ENCODE data around the gene NEB. TPM values are rescaled to one million over a fixed set of nuclear protein-coding genes. Genes with fewer than 3 reads are reported as not detected.

Gene NEB
- under 0.01 and 1.2 TPM in 2 replicates for total RNA-seq

- DNase-seq (ENCODE audit: low read depth), result no peak
Observed at GRCh38 chr2:151733771-151734672, at the start of gene NEB. Gene NEB (minus strand): TSS chr2:151734476. CDS start chr2:151733156, 1,320 bp downstream.

GRCh38 chr2:151783133-151783520 is 48.9 kb upstream of the NEB start:
- DNase-seq (ENCODE audit: low read depth), result no peak

- no peak for DNase-seq (ENCODE audit: low read depth)
Observed at GRCh38 chr2:151782378-151783132, 48.3 kb upstream of the NEB start.

- no peak for DNase-seq (ENCODE audit: low read depth)
Observed at GRCh38 chr2:151781642-151782041, 47.4 kb upstream of the NEB start.

GRCh38 chr2:151780938-151781337 is 46.7 kb upstream of the NEB start:
- DNase-seq (ENCODE audit: low read depth), result no peak

GRCh38 chr2:151777935-151778334 is 43.7 kb upstream of the NEB start:
- DNase-seq (ENCODE audit: low read depth), result no peak

GRCh38 chr2:151777487-151777886 is 43.2 kb upstream of the NEB start:
- no peak for DNase-seq (ENCODE audit: low read depth)

GRCh38 chr2:151776367-151776766 is 42.1 kb upstream of the NEB start:
- no peak for DNase-seq (ENCODE audit: low read depth)

GRCh38 chr2:151775057-151775740 is 40.9 kb upstream of the NEB start:
- DNase-seq (ENCODE audit: low read depth), result peak; percentile 24

- peak; percentile 94 for DNase-seq (ENCODE audit: low read depth)
Observed at GRCh38 chr2:151774506-151774905, 40.2 kb upstream of the NEB start.

- DNase-seq (ENCODE audit: low read depth), result no peak
Observed at GRCh38 chr2:151771599-151772358, 37.5 kb upstream of the NEB start.

GRCh38 chr2:151770995-151771394 is 36.7 kb upstream of the NEB start:
- DNase-seq (ENCODE audit: low read depth), result no peak

- DNase-seq (ENCODE audit: low read depth), result no peak
Observed at GRCh38 chr2:151769606-151770005, 35.3 kb upstream of the NEB start.

- no peak for DNase-seq (ENCODE audit: low read depth)
Observed at GRCh38 chr2:151767536-151767935, 33.3 kb upstream of the NEB start.

- no peak for DNase-seq (ENCODE audit: low read depth)
Observed at GRCh38 chr2:151766437-151767153, 32.3 kb upstream of the NEB start.

GRCh38 chr2:151765760-151766410 is 31.6 kb upstream of the NEB start:
- DNase-seq (ENCODE audit: low read depth), result no peak

- no peak for DNase-seq (ENCODE audit: low read depth)
Observed at GRCh38 chr2:151762694-151763093, 28.4 kb upstream of the NEB start.

GRCh38 chr2:151761687-151762086 is 27.4 kb upstream of the NEB start:
- DNase-seq (ENCODE audit: low read depth), result no peak

- DNase-seq (ENCODE audit: low read depth), result no peak
Observed at GRCh38 chr2:151761193-151761592, 26.9 kb upstream of the NEB start.

- peak; percentile 70 for DNase-seq (ENCODE audit: low read depth)
Observed at GRCh38 chr2:151760139-151760650, 25.9 kb upstream of the NEB start.
